ENCODE data around the gene TYR. TPM values are rescaled to one million over a fixed set of nuclear protein-coding genes. Genes with fewer than 3 reads are reported as not detected.

The TYR gene
- total RNA-seq, 1 donor from 2014 or later = not detected

- no peaks in the 10 kb centered on the region for H3K4me1 Mint-ChIP-seq
- POLR2A ChIA-PET = no interaction called here
- H3K36me3 Mint-ChIP-seq (ENCODE audit: low read depth) = no peaks in the 10 kb centered on the region
- CTCF ChIA-PET = no interaction called here
- ATAC-seq (ENCODE audit: low read depth) (no peak), DNase-seq (no peak)
- H3K27ac Mint-ChIP-seq = no peak overlapping the region
- no peaks in the 10 kb centered on the region for H3K27me3 Mint-ChIP-seq
- intact Hi-C loops (cut with micrococcal nuclease) = no loop called here
- no peaks in the 10 kb centered on the region for H3K9me3 Mint-ChIP-seq
- TF ChIP-seq CTCF (IDR thresholded peaks at IDR 0.05) = no peak
- H3K4me3 Mint-ChIP-seq = no peak overlapping the region
These were observed 14.0 kb upstream of the TYR start for GRCh38 chr11:89163686-89164085.

GRCh38 chr11:89168396-89168795 is 9.3 kb upstream of the TYR start:
- ATAC-seq (ENCODE audit: low read depth) (no peak), DNase-seq (no peak)
- TF ChIP-seq CTCF (IDR thresholded peaks at IDR 0.05) = no peak
- POLR2A ChIA-PET = no interaction called here
- Mint-ChIP-seq H3K9me3 (no peaks in the 10 kb centered on the region), H3K4me1 (no peaks in the 10 kb centered on the region), H3K27ac (no peak overlapping the region), H3K4me3 (no peak overlapping the region), H3K27me3 (no peaks in the 10 kb centered on the region), H3K36me3 (ENCODE audit: low read depth) (no peaks in the 10 kb centered on the region)
- CTCF ChIA-PET = no interaction called here
- intact Hi-C loops (cut with micrococcal nuclease) = no loop called here

GRCh38 chr11:89175796-89176195 is 1.9 kb upstream of the TYR start:
- Mint-ChIP-seq H3K36me3 (ENCODE audit: low read depth) (no peaks in the 10 kb centered on the region), H3K4me3 (no peak overlapping the region), H3K9me3 (no peaks in the 10 kb centered on the region), H3K4me1 (no peaks in the 10 kb centered on the region), H3K27ac (no peak overlapping the region), H3K27me3 (no peaks in the 10 kb centered on the region)
- TF ChIP-seq CTCF (IDR thresholded peaks at IDR 0.05) = no peak
- ChIA-PET POLR2A (no interaction called here), CTCF (no interaction called here)
- no peak for DNase-seq
- no peak for ATAC-seq (ENCODE audit: low read depth)
- intact Hi-C loops (cut with micrococcal nuclease) = no loop called here

- CTCF ChIA-PET = no interaction called here
- no peak for DNase-seq
- POLR2A ChIA-PET = no interaction called here
- intact Hi-C loops (cut with micrococcal nuclease) = no loop called here
- Mint-ChIP-seq H3K4me1 (no peaks in the 10 kb centered on the region), H3K27ac (no peak overlapping the region), H3K36me3 (ENCODE audit: low read depth) (no peaks in the 10 kb centered on the region), H3K9me3 (no peaks in the 10 kb centered on the region), H3K4me3 (no peak overlapping the region), H3K27me3 (no peaks in the 10 kb centered on the region)
- ATAC-seq (ENCODE audit: low read depth) = no peak
- no peak for TF ChIP-seq CTCF (IDR thresholded peaks at IDR 0.05)
These were observed 737 bp upstream of the TYR start for GRCh38 chr11:89176938-89177337.

- no peak for DNase-seq
- POLR2A ChIA-PET = no interaction called here
- no peaks in the 10 kb centered on the region for H3K27me3 Mint-ChIP-seq
These were observed 3.4 kb downstream of the TYR start for GRCh38 chr11:89181111-89181510.

More at GRCh38 chr11:89181111-89181510, 3.4 kb downstream of the TYR start:
- CTCF ChIA-PET = no interaction called here
- no peaks in the 10 kb centered on the region for H3K36me3 Mint-ChIP-seq (ENCODE audit: low read depth)
- no peaks in the 10 kb centered on the region for H3K4me1 Mint-ChIP-seq
- no peak overlapping the region for H3K4me3 Mint-ChIP-seq
- intact Hi-C loops (cut with micrococcal nuclease) = no loop called here
- no peak overlapping the region for H3K27ac Mint-ChIP-seq
- H3K9me3 Mint-ChIP-seq = no peaks in the 10 kb centered on the region
- no peak for ATAC-seq (ENCODE audit: low read depth)
- TF ChIP-seq CTCF (IDR thresholded peaks at IDR 0.05) = no peak
